A673 (cell line): Measurements from ENCODE around the gene PIGP. TPM values are rescaled to one million over a fixed set of nuclear protein-coding genes. Genes with fewer than 3 reads are reported as not detected.
"Not testable (repeated sequence)": the region's sequence is repeated elsewhere in the genome, so short reads cannot be mapped to it uniquely, and the experiment has no call there.

Source experiments
- BruUV-seq: library from RNA; stranded (reverse); fragments of 400-500 nt; replicated peaks from 2 replicates; lab custom pipeline; 2021; lab: Mats Ljungman, UMichigan
- CTCF ChIA-PET: fragments of 300-600 bp; sonication (Branson Sonifier 250); formaldehyde crosslinking; loops from one replicate; lab custom pipeline; 2022; ENCODE audit warnings: antibody characterized with exemption; lab: Charles Lee
- POLR2A ChIA-PET: fragments of 300-600 bp; sonication (Branson Sonifier 250); formaldehyde crosslinking; loops from one replicate; lab custom pipeline; 2022; ENCODE audit warnings: antibody characterized with exemption; ENCODE audit not compliant: low non-redundant PET; lab: Charles Lee
- DNase-seq: peaks from one replicate; pipeline ENCODE4 v3.0.0-alpha.2; 2015; ENCODE audit warnings: low spot score
- H3K27ac ChIP-seq: fragments of 200-600 bp; sonication (generic); 2 replicates; pipeline ENCODE4 v1.5.1; 2016; ENCODE audit warnings: mixed run types, low read depth, mild to moderate bottlenecking, mixed read lengths, antibody characterized with exemption, low read length; ENCODE audit not compliant: poor library complexity, severe bottlenecking
- H3K27me3 ChIP-seq: fragments of 200-600 bp; sonication (generic); replicated peaks from 2 replicates; pipeline ENCODE4 v1.6.1; 2017; ENCODE audit warnings: mixed run types, low read depth, mild to moderate bottlenecking, mixed read lengths, antibody characterized with exemption, low read length; ENCODE audit not compliant: insufficient read depth, poor library complexity
- H3K36me3 ChIP-seq: fragments of 200-600 bp; sonication (generic); 2 replicates; pipeline ENCODE4 v1.6.1; 2016; ENCODE audit warnings: mixed run types, mild to moderate bottlenecking, mixed read lengths, antibody characterized with exemption, low read length; ENCODE audit not compliant: insufficient read depth, poor library complexity, severe bottlenecking
- H3K4me1 ChIP-seq: fragments of 200-600 bp; sonication (generic); 2 replicates; pipeline ENCODE4 v1.6.1; 2017; ENCODE audit warnings: mixed run types, mild to moderate bottlenecking, mixed read lengths, antibody characterized with exemption, low read length; ENCODE audit not compliant: insufficient read depth, poor library complexity, severe bottlenecking
- H3K4me3 ChIP-seq: fragments of 200-600 bp; sonication (generic); 2 replicates; pipeline ENCODE4 v1.5.1; 2016; ENCODE audit warnings: low read depth, mixed run types, mild to moderate bottlenecking, mixed read lengths, low read length; ENCODE audit not compliant: poor library complexity, severe bottlenecking
- H3K9me3 ChIP-seq: fragments of 200-600 bp; sonication (generic); 2 replicates; pipeline ENCODE4 v1.6.1; 2016; ENCODE audit warnings: mixed run types, low read depth, mild to moderate bottlenecking, mixed read lengths, antibody characterized with exemption, low read length; ENCODE audit not compliant: poor library complexity, severe bottlenecking
- CTCF ChIP-seq: fragments of 300-800, 200-600 bp; sonication (generic); conservative IDR thresholded peaks from 2 replicates; pipeline ENCODE4 v1.5.1; 2017; ENCODE audit warnings: low read depth, mild to moderate bottlenecking, antibody characterized with exemption, low read length, moderate library complexity, mixed read lengths
- EZH2 ChIP-seq: fragments of 200-600 bp; sonication (generic); IDR thresholded peaks from 2 replicates; pipeline ENCODE4 v1.6.1; 2017; ENCODE audit warnings: borderline replicate concordance, low read depth, mild to moderate bottlenecking, mixed read lengths, antibody characterized with exemption, low read length; ENCODE audit not compliant: poor library complexity, severe bottlenecking
- intact Hi-C: fragments of 100-400 bp; cut with micrococcal nuclease; formaldehyde crosslinking; loops from one replicate; pipeline ENCODE4 v1.10.0; 2022; ENCODE audit not compliant: unreplicated experiment
- total RNA-seq: library from RNA; stranded (reverse); gene quantifications from 2 replicates; pipeline ENCODE4 v1.2.3, GENCODE V29; 2021

The PIGP gene
- total RNA-seq, 1 experiment from 2014 or later = 30.7 TPM

- H3K9me3 ChIP-seq = no peaks in the 10 kb centered on the region
- TF ChIP-seq CTCF (no peak), EZH2 (no peak)
- POLR2A ChIA-PET = no interaction called here
- no peak overlapping the region for H3K27ac ChIP-seq
- H3K4me3 ChIP-seq = no peak overlapping the region
- peaks cover 26% of the 10 kb centered on the region for H3K4me1 ChIP-seq
- intact Hi-C loops = no loop called here
- no TSS peak for BruUV-seq
- H3K36me3 ChIP-seq = no peaks in the 10 kb centered on the region
- no peaks in the 10 kb centered on the region for H3K27me3 ChIP-seq
- no peak for DNase-seq
- CTCF ChIA-PET = no interaction called here
Measured at GRCh38 chr21:37057614-37058013, 15.3 kb downstream of the PIGP start.

DNA sequence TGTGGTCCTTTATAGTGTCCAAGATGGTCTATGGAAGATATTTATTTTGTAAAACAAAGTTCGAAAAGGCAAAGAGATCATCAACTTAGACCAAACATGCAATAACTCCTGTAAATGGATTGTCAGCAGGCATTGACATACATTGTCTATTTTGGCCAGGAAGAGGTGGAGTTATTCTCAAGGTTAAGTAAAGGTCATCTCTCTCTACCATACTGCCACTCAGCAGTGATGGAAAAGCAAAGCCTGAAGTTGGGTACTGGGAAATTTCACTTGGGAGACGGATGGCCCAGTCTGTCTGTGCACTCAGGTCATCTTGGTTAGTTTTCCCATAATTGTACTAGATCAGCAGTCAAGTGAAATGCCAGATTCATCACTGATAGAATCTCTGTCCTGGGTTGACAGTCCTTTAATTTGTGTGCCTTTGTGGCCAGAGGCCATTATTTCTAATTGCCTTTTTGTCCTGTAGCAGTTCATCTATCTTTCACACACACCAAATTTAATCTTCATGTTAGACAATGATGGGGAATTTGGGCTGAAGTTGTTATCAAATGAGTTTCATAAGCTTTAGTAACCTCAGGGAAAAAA lies 17.5 kb downstream of the PIGP start:
- BruUV-seq = no TSS peak
- ChIA-PET CTCF (no interaction called here), POLR2A (no interaction called here)

DNA sequence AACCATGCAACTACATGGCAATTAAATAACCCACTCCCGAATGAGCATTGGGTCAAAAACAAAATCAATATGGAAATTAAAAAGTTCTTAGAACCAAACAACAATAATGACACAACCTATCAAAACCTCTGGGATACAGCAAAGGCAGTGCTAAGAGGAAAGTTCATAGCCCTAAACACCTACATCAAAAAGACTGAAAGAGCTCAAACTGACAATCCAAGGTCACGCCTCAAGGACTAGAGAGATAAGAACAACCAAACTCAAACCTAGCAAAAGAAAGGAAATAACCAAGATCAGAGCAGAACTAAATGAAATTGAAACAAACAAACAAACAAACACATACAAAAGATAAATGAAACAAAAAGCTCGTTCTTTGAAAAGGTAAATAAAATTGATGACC lies 23.1 kb downstream of the PIGP start:
- H3K4me3 ChIP-seq, intact Hi-C loops, H3K4me1 ChIP-seq, H3K27me3 ChIP-seq, DNase-seq, BruUV-seq, H3K9me3 ChIP-seq, H3K27ac ChIP-seq, CTCF ChIA-PET, H3K36me3 ChIP-seq, POLR2A ChIA-PET: not testable (repeated sequence)

More for the DNA sequence above, 17.5 kb downstream of the PIGP start:
- no peak for DNase-seq
- TF ChIP-seq CTCF (no peak), EZH2 (no peak)
- intact Hi-C loops = no loop called here
- no peak overlapping the region for H3K27ac ChIP-seq
- H3K4me1 ChIP-seq = peaks cover 13% of the 10 kb centered on the region
- H3K27me3 ChIP-seq = no peaks in the 10 kb centered on the region
- no peak overlapping the region for H3K4me3 ChIP-seq
- no peaks in the 10 kb centered on the region for H3K36me3 ChIP-seq
- H3K9me3 ChIP-seq = no peaks in the 10 kb centered on the region

DNA sequence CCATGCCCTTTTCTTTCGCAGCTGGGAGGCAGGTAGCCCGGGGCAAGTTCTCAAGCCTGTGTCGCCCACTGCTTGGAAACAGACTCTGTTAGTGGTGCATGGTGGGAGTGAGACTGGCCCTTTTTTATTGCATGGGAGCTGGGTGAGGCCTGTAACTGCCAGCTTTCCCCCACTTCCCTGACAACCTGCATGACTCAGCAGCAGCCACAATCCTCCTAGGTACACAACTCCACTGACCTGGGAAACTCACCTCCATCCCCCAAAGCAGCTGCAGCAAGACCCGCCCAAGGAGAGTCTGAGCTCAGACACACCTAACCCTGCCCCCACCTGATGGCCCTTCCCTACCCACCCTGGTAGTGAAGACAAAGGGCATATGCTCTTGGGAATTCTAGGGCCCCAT lies 25.8 kb downstream of the PIGP start:
- ChIA-PET POLR2A (no interaction called here), CTCF (no interaction called here)
- no peak for TF ChIP-seq EZH2
- TF ChIP-seq CTCF = no peak
- Histone ChIP-seq H3K27ac (no peak overlapping the region), H3K27me3 (no peaks in the 10 kb centered on the region), H3K9me3 (no peaks in the 10 kb centered on the region), H3K4me1 (no peaks in the 10 kb centered on the region), H3K36me3 (no peaks in the 10 kb centered on the region), H3K4me3 (no peak overlapping the region)
- intact Hi-C loops = no loop called here
- no peak for DNase-seq
- no TSS peak for BruUV-seq
